Progenitor cell of endocrine pancreas (in vitro differentiated cells): ENCODE results near the gene TMEM98. TPM values are rescaled to one million over a fixed set of nuclear protein-coding genes. Genes with fewer than 3 reads are reported as not detected.
A peak's percentile ranks its signal among the peaks of the same experiment; 100 is the strongest.
"Not testable (repeated sequence)": the region's sequence is repeated elsewhere in the genome, so short reads cannot be mapped to it uniquely, and the experiment has no call there.

ENCODE experiments used
- DNase-seq: peaks from one replicate; pipeline ENCODE4 v3.0.0; 2021; ENCODE audit warnings: low spot score; ENCODE audit not compliant: unreplicated experiment
- H3K27ac Mint-ChIP-seq: 2 replicates; pipeline ENCODE4 v1.8.0; 2021; ENCODE audit warnings: mild to moderate bottlenecking, moderate library complexity, mixed read lengths
- H3K27me3 Mint-ChIP-seq: 2 replicates; pipeline ENCODE4 v1.8.0; 2021; ENCODE audit warnings: mixed read lengths
- H3K36me3 Mint-ChIP-seq: 2 replicates; pipeline ENCODE4 v1.8.0; 2022; ENCODE audit warnings: mixed read lengths; ENCODE audit not compliant: insufficient read depth
- H3K4me1 Mint-ChIP-seq: 2 replicates; pipeline ENCODE4 v1.8.0; 2021; ENCODE audit warnings: low read depth, mixed read lengths
- H3K4me3 Mint-ChIP-seq: 2 replicates; pipeline ENCODE4 v1.8.0; 2021; ENCODE audit warnings: low read depth, mild to moderate bottlenecking, moderate library complexity, mixed read lengths
- H3K9me3 Mint-ChIP-seq: 2 replicates; pipeline ENCODE4 v1.8.0; 2021; ENCODE audit warnings: low read depth, mixed read lengths
- total RNA-seq: library from RNA; stranded (reverse); gene quantifications from 2 replicates; pipeline ENCODE4 v1.2.1, GENCODE V29; 2021
- TF ChIP-seq, protein P1 (sequence below): fragments of 200-600 bp; sonication (generic); IDR thresholded peaks from one replicate; pipeline ENCODE4 v1.5.0; 2021; ENCODE audit warnings: antibody characterized with exemption, mild to moderate bottlenecking; ENCODE audit not compliant: unreplicated experiment

The TMEM98 gene
- total RNA-seq, 1 donor from 2014 or later, result 181 TPM

- TF ChIP-seq, protein P1, sequence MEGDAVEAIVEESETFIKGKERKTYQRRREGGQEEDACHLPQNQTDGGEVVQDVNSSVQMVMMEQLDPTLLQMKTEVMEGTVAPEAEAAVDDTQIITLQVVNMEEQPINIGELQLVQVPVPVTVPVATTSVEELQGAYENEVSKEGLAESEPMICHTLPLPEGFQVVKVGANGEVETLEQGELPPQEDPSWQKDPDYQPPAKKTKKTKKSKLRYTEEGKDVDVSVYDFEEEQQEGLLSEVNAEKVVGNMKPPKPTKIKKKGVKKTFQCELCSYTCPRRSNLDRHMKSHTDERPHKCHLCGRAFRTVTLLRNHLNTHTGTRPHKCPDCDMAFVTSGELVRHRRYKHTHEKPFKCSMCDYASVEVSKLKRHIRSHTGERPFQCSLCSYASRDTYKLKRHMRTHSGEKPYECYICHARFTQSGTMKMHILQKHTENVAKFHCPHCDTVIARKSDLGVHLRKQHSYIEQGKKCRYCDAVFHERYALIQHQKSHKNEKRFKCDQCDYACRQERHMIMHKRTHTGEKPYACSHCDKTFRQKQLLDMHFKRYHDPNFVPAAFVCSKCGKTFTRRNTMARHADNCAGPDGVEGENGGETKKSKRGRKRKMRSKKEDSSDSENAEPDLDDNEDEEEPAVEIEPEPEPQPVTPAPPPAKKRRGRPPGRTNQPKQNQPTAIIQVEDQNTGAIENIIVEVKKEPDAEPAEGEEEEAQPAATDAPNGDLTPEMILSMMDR, result no peak
- H3K27ac Mint-ChIP-seq, result peak overlapping the region; percentile 42
- H3K27me3 Mint-ChIP-seq, result no peaks in the 10 kb centered on the region
- no peaks in the 10 kb centered on the region for H3K9me3 Mint-ChIP-seq
- no peak overlapping the region for H3K4me3 Mint-ChIP-seq
- DNase-seq, result no peak
- H3K4me1 Mint-ChIP-seq, result peaks cover 18% of the 10 kb centered on the region
- peaks cover 28% of the 10 kb centered on the region for H3K36me3 Mint-ChIP-seq
These were observed 16.5 kb downstream of the TMEM98 start for GRCh38 chr17:32944248-32945020.

DNA sequence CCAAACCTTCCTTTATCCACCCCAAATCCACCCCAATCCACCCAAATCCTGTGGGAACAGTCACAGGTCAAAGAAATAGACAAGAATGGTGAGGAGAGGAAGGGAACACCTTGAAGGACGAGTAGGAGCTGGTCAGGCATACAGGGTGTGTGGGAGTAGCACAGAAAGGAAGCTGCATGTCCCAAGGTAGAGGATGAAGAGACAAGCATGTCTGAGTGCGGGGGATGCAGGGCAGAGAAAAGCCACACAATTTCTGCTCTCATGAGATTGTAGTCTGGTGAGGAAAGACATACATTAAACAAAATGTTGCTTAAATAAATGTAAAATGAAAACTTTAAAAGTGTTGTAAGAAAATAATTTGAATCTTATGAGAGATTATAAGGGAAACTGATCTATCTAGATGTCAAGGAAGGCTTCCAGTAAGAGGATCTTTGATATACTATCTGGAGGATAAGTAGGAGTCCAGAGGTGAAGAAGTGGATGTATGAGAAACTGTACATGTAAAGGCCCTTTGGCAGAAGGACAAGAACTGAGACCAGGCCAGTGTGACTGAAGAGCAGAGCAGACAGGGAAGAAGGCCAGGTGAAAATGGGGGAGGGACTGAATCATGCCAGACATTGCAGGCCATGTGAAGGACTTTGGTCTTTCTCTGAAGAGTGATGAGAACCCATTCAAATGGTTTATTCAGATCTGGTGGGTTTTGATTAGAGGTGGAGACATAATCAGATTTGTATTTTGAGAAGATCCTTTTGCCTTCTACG is 18.6 kb downstream of the TMEM98 start:
- no peaks in the 10 kb centered on the region for H3K27me3 Mint-ChIP-seq
- H3K4me1 Mint-ChIP-seq, result peaks cover 16% of the 10 kb centered on the region
- TF ChIP-seq, protein P1, result no peak
- no peaks in the 10 kb centered on the region for H3K9me3 Mint-ChIP-seq
- H3K27ac Mint-ChIP-seq, result no peak overlapping the region
- H3K4me3 Mint-ChIP-seq, result no peak overlapping the region
- no peak for DNase-seq
- H3K36me3 Mint-ChIP-seq, result peaks cover 10% of the 10 kb centered on the region

DNA sequence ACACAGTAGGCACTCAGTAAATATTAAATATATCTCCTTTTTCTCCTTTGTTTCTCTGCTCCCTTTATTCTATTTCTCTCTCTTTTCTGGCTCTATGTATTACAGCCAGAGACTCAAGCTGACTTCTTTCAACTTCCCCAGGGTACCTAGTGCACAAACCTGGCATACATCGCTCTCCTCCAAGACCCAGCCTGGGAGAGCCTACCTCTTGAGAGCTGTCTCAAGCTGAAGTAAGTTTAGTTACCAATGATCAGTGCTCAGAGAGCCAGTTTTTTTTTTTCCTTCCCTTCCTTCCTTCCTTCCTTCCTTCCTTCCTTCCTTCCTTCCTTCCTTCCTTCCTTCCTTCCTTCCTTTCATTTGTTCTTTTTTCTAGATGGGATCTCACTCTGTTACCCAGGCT is 19.8 kb downstream of the TMEM98 start:
- H3K4me1 Mint-ChIP-seq, result peaks cover 16% of the 10 kb centered on the region
- H3K9me3 Mint-ChIP-seq, result no peaks in the 10 kb centered on the region
- H3K4me3 Mint-ChIP-seq, result no peak overlapping the region

GRCh38 chr17:32949181-32949580 is 21.2 kb downstream of the TMEM98 start:
- H3K4me1 Mint-ChIP-seq, result peaks cover 6% of the 10 kb centered on the region
- H3K4me3 Mint-ChIP-seq, result no peak overlapping the region
- DNase-seq, result no peak
- no peaks in the 10 kb centered on the region for H3K9me3 Mint-ChIP-seq
- H3K27me3 Mint-ChIP-seq, result no peaks in the 10 kb centered on the region
- H3K27ac Mint-ChIP-seq, result no peak overlapping the region
- H3K36me3 Mint-ChIP-seq, result peaks cover 2% of the 10 kb centered on the region
- TF ChIP-seq, protein P1, result no peak

More for the DNA sequence above, 19.8 kb downstream of the TMEM98 start:
- no peak for DNase-seq
- TF ChIP-seq, protein P1, result no peak
- no peaks in the 10 kb centered on the region for H3K27me3 Mint-ChIP-seq
- H3K36me3 Mint-ChIP-seq, result peaks cover 9% of the 10 kb centered on the region
- no peak overlapping the region for H3K27ac Mint-ChIP-seq

DNA sequence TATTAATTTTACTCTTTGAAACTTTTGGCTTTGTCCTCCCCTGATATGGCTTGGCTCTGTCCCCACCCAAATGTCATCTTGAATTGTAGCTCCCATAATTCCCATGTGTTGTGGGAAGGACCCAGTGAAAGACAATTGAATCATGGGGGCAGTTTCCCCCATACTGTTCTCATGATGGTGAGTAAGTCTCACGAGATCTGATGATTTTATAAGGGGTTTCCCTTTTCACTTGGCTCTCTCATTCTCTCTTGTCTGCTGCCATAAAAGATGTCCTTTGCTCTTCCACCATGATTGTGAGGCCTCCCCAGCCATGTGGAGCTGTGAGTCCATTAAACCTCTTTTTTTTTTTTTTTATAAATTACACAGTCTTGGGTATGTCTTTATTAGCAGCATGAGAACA is 24.5 kb downstream of the TMEM98 start:
- not testable (repeated sequence) for H3K36me3 Mint-ChIP-seq, DNase-seq, H3K27me3 Mint-ChIP-seq, H3K4me1 Mint-ChIP-seq, H3K9me3 Mint-ChIP-seq, H3K27ac Mint-ChIP-seq, H3K4me3 Mint-ChIP-seq
